HG02884 (cell line): ENCODE measurements around the gene ZNF451.
A peak's percentile ranks its signal among the peaks of the same experiment; 100 is the strongest.
"Not testable (repeated sequence)": the region's sequence is repeated elsewhere in the genome, so short reads cannot be mapped to it uniquely, and the experiment has no call there.

Source experiments
- ATAC-seq: cut with Tn5 transposase; IDR thresholded peaks from one replicate; pipeline ENCODE4 v1.9.1; 2021; ENCODE audit warnings: mild to moderate bottlenecking, moderate library complexity; ENCODE audit not compliant: unreplicated experiment

The ZNF451 gene

DNA sequence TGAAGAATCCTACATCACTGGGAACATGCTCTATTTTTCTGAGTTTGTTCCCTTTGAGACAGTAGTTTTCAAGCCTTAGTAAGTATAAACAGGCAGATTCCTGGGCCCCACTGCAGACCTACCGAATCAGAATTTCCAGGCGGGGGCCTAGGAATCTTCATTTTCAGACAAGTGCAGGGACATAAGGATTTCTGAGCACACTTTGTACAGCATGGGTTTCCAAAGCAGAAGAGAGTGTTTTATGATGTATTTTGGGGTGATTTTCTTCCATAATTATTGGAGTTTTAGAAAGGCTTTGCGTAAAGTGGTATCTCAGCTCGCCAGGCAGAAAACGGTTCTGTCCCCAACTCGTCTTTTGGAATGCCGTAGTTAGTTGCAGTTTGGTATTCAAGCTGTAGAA lies 1.4 kb downstream of the ZNF451 start:
- not testable (repeated sequence) for ATAC-seq

- ATAC-seq: no peak
Measured at GRCh38 chr6:57094689-57095088, 4.7 kb downstream of the ZNF451 start.

DNA sequence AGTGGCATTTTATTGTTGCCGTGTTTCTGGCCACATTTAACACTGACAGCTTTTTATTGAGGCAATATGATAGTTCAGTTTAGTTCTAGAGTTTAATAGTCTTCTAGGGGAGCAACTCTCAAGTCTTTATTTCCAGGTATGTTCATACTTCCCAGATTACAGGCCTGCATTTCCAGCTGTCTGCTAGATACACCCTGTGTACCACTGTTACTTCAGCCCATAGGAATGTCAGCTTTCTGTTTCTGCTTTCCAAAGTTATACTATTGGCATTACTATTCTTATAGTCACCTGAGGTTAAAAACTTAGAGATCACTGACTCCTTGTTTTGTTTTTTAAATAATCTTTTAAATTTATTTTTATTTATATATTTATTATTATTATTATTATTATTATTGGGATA lies 7.6 kb downstream of the ZNF451 start:
- ATAC-seq: no peak

DNA sequence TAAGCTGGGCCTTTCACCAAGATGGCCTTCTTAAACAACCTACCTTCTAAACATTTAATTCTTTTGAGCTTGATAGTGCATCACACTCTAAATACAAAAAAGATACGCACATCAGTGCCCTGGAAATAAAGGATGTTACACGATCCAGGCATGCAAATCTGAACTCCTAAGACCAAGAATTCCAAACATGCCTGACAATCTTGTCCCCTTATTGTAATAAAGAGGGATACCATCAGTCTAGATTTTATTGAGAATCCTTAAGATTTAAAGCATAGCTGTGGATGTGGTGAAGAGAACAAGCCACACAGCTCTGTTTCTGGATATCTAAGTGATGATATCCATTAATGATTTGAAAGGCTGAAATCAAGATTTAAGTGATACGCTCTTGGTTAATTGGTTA lies 13.0 kb downstream of the ZNF451 start:
- ATAC-seq: no peak

DNA sequence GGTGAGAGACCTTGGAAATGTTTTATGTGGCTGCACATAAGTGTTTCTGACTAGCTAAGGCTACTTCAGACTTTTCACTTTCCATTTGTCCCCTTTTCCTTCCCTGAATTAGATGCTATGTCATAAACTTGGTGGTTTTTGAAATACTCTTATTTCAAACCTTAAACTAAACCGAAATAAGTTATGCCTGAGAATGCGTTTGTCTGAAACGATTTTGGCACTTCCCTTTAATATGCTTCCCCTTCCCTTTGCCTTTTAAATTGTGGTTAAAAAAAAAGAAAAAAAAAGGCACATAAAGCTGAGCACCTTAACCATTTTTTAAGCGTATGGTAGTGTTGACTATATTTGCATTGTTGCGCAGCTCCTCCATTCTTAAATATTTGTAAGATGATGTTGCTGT lies 14.3 kb downstream of the ZNF451 start:
- no peak for ATAC-seq

GRCh38 chr6:57106990-57107389 lies 17.0 kb downstream of the ZNF451 start:
- ATAC-seq: no peak

GRCh38 chr6:57108691-57109090 lies 18.7 kb downstream of the ZNF451 start:
- peak; percentile 92 for ATAC-seq

DNA sequence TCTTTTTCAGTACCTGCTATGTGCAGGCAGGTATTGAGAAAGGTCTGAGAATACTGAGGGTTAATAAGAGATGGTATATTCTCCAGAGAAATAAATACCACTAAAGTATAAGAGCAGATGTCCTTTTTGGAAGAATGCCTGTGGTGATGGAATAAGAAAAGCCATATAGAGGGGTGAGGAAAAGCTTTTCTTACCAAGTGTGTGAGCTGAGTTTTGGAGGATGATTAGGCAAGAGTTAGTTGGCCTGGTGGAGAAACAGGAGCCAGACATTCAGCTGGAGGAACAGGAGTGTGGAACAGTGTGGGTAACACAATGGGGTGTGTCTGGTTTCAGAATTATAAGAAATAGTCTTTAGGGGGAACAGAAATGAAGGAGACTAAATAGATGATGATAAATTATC lies 19.9 kb downstream of the ZNF451 start:
- ATAC-seq: no peak

- ATAC-seq: no peak
Measured at GRCh38 chr6:57113105-57113504, 23.1 kb downstream of the ZNF451 start.

DNA sequence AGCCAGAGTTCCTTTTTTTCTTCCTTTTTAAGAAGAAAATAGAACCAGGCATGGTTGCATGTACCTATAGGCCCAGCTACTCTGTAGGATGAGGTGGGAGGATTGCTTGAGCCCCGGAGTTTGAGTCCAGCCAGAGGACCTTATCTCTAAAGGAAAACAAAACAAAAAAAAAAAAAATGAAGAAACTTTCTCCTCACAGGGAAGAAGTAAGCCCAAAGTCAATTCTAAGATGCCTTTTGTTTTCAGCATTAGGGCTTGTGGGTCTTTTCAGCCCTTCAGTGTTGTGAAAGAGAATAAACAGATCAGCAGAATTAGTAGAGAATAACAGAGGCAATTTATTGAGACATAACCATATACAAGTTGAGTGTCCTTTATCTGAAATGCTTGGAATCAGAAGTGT lies 26.8 kb downstream of the ZNF451 start:
- no peak for ATAC-seq

- no peak for ATAC-seq
Measured at GRCh38 chr6:57117796-57118195, 27.8 kb downstream of the ZNF451 start.

GRCh38 chr6:57123111-57123510 lies 33.1 kb downstream of the ZNF451 start:
- no peak for ATAC-seq

- ATAC-seq: no peak
Measured at GRCh38 chr6:57127763-57128162, 37.8 kb downstream of the ZNF451 start.

GRCh38 chr6:57130661-57131177 lies 40.7 kb downstream of the ZNF451 start:
- ATAC-seq: no peak

DNA sequence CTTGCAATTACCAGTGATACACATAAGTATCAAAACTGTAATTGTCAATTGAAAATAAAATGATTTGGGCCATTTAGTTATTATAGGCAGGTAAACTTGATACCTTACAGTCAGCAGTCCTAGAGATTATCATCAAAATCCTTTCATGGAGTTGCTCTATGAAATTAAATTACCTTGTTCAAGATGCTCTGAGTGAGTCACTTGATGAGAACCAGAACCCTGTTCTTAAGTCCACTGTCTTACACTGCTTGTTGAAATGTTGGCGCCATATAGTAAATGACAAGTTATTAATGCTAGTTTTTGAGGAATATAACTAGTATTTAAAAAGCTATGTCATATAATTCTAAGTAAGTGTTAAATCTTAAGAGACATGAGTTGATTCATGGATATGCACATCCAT lies 45.0 kb downstream of the ZNF451 start:
- no peak for ATAC-seq

DNA sequence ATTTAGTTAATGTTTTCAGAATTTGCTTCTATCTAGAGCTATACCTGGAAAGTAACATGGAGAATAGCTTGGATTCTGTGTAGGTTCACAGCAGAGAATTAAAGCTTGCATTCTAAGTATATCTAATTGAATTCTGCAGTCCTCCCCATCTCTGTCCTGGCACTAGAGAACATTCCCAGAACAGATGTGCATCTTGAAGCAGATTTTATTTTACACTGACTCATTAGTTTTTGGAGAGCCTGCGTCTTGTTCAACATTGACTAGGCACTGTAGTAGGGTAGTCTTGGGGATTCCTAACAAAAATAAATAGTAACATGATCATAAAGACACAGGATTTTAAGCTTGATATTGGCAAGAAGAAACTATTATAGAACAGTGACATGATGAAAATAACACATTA lies 45.9 kb downstream of the ZNF451 start:
- ATAC-seq: no peak

- no peak for ATAC-seq
Measured at GRCh38 chr6:57137350-57137749, 47.4 kb downstream of the ZNF451 start.

- no peak for ATAC-seq
Measured at GRCh38 chr6:57138026-57138425, 48.0 kb downstream of the ZNF451 start.

DNA sequence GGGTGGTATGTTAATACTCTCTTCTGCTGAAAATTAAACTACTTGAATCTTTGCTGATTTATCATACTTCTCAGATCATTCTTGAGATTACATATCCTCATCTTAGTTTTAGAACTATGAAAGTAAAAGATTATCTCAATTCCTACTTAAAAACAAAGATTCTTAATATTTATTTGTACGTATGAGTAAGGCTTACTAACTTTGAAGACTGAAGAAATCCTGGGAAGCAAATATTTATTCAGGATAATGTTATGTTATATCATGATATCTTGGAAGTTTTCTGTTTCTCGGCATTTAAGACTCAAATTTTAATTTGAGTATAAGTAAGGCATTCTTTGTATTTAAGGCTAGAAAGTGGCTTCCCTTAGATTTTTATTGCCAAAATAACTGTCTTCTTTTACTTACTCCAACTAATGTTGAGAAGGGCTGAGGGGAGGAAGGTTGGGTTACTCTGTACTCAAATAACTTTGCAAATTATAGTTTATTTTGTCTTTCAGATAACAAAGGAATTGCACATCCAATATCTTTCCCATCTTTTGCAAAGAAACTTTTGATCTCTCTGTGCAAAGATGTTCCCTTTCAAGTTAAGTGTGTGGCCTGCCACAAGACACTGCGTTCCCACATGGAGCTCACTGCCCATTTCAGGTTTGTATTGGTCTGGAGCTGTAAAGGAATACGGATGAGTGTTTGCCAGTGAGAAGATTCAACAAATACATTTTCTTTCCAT lies 51.6 kb downstream of the ZNF451 start:
- no peak for ATAC-seq

DNA sequence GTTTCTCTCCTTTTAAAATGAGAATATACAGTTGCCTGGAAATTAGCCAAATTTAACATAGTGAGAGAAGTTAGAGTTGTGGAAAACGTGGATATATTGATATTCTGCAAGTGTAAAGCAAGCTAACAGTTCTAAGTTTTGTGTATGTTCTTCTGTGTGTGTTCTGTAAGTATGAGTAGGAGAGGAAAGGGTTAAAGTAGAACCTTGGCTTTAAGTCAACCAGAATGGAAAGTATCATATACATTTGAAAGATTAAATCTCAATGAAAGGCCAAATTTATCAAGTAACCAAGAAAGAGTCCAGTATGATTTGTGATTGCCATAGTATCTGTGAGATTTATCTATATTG lies 52.2 kb downstream of the ZNF451 start:
- ATAC-seq: no peak

GRCh38 chr6:57143690-57144089 lies 53.7 kb downstream of the ZNF451 start:
- ATAC-seq: no peak

DNA sequence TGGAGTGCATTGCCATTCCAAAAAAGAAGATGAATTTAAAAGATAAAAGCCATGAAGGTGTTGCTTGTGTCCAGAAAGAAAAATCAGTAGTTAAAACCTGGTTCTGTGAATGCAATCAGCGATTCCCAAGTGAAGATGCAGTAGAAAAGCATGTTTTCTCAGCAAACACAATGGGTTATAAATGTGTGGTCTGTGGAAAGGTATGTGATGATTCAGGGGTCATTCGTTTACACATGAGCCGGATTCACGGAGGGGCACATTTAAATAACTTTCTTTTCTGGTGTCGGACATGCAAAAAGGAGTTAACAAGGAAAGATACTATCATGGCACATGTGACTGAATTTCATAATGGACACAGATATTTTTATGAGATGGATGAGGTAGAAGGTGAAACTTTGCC lies 57.4 kb downstream of the ZNF451 start:
- ATAC-seq: no peak
